ENCODE measurements around the gene CERK.

DNA sequence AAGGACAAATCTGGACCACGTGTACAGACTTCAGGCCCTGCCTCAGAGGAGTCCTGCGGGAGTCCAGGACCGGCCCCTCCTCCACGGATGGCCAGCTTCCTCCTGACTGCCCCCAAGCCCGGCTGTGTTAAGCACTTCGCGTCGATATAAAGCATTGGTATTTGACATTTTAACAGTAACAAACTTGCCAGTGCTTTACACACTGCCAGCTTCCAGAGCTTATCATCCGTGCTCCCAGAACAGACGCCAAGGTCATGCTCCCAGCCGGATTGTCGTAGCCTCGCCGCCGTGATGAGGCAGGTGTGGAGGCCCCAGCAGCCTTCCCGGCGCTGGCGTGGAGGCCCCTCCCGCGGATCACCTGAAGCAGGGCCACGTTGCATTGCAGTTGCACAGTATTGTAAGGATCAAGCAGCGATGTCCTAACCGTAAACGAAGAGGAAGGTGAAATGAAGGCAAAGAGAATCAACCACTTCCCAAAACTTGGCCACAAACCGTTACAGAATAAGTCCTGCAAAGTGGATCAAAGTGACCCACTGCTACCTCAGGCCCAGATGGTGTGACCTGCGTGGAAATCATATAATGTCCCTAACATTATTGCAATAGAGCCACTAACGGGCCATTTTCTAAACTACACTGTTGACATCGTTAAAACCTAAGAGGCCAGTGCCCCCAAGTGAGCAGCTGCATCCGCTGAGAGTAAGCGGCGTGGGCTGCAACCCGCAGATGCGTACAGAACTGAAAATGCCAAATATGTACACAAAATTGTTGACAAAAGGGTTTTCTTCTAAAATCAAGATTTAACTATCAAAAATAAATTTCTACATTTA is 51.6 kb downstream of the CERK start:
- TF ChIP-seq, protein P1, sequence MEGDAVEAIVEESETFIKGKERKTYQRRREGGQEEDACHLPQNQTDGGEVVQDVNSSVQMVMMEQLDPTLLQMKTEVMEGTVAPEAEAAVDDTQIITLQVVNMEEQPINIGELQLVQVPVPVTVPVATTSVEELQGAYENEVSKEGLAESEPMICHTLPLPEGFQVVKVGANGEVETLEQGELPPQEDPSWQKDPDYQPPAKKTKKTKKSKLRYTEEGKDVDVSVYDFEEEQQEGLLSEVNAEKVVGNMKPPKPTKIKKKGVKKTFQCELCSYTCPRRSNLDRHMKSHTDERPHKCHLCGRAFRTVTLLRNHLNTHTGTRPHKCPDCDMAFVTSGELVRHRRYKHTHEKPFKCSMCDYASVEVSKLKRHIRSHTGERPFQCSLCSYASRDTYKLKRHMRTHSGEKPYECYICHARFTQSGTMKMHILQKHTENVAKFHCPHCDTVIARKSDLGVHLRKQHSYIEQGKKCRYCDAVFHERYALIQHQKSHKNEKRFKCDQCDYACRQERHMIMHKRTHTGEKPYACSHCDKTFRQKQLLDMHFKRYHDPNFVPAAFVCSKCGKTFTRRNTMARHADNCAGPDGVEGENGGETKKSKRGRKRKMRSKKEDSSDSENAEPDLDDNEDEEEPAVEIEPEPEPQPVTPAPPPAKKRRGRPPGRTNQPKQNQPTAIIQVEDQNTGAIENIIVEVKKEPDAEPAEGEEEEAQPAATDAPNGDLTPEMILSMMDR (IDR thresholded peaks at IDR 0.05): no peak
- TF ChIP-seq POLR2A (IDR thresholded peaks at IDR 0.05): no peak

All from esophagus squamous epithelium (tissue), 4 donors.